Measurements from ENCODE around the gene SGSM1.
A peak's percentile ranks its signal among the peaks of the same experiment; 100 is the strongest.
"Not testable (repeated sequence)": the region's sequence is repeated elsewhere in the genome, so short reads cannot be mapped to it uniquely, and the experiment has no call there.

SGSM1 gene

DNA sequence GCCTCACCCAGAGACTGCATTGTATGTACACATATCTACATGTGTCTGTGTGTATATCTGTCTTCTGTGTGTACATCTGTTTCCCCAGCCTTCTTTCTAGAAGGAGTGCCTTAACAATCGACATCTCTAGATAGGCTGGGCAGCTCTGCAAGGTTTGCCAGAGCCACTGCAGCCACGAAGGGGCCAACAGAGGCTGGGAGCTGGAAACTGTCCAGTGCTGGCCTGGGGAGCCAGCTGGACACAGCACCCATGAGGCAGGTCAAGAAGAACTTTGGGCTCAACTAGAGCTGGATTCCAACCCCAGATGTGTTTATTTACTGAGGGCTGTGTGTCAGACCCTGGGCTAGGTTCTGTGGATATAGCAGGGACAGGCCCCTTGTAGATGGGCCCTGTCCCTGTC is 3.3 kb downstream of the SGSM1 start:
- no peak for DNase-seq

DNA sequence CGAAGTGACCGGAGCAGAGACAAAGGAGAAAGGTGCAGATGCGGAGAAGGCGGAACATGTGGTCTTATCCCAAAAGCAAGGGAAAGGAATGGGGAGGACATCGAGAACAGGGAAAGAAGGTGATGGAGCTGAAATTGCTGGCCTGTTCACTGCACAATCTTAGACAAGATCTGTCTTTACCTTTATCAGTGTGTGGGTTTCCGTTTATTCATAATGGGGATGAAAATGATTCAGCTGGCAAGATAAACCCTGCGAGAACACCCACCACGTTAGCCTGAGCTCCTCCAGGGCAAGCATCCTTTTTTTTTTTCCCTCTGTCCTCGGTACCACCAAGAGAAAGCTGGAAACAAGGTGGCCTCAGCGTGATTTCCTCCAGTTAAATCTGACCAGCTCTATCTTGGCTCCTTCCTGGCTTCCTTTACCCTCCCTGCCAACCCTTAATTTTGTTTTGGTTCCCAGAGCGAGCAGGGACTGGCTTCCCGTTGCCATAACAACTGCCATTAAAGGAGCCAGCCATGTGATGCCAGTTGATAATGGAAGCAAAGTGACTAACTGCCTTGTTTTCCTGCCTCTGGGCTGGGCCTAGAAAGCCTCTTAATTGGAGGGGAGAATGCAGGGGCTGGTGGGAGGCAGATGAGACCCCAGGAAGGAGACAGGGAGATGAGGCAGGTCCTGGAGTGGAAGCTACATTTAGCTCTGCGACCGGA is 4.2 kb downstream of the SGSM1 start:
- peak; percentile 18 for DNase-seq

- DNase-seq, result no peak
Measured at GRCh38 chr22:24812950-24813775, 7.2 kb downstream of the SGSM1 start.

GRCh38 chr22:24813861-24814770 is 8.1 kb downstream of the SGSM1 start:
- no peak for DNase-seq

GRCh38 chr22:24816806-24817205 is 10.8 kb downstream of the SGSM1 start:
- no peak for DNase-seq

- no peak for DNase-seq
Measured at GRCh38 chr22:24819487-24819886, 13.5 kb downstream of the SGSM1 start.

GRCh38 chr22:24819911-24820461 is 14.0 kb downstream of the SGSM1 start:
- no peak for DNase-seq

DNA sequence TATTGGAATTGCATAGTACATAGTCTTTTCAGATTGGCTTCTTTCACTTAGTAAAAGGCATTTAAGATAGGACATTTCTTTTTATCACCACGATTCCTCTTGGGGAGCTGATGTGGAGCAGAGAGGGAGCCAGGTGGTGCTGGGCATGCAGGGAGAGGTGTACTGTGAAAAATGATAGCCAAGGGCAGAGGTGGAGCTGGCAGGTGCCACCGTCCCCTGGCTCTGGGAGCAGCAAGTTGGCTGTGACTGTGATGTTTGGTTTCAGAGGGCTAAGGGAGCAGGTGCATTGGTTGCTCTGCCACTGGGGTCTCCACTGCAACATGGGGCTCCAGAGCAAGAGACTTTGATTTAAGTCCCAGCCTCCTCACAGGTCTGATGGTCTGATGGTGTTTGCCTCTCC is 16.5 kb downstream of the SGSM1 start:
- DNase-seq, result no peak

DNA sequence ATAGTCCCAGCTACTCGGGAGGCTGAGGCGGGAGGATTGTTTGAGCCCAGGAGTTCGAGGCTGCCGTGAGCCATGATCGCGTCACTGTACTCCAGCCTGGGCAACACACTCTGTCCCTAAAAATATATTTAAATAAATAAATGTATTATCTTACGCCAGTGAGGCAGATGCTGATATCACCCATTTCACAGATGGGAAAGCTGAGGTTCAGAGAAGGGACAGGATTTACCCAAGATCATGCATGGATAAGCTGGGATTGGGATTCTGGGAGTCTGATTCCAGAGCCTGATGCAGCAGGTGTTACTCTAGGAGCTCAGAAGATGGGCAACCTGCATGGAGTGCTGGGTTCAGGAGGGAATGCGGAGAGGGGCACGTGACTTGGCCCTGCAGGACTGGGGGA is 17.8 kb downstream of the SGSM1 start:
- DNase-seq, result no peak

- DNase-seq, result no peak
Measured at GRCh38 chr22:24824250-24824649, 18.2 kb downstream of the SGSM1 start.

- no peak for DNase-seq
Measured at GRCh38 chr22:24824915-24825314, 18.9 kb downstream of the SGSM1 start.

GRCh38 chr22:24826710-24827285 is 20.8 kb downstream of the SGSM1 start:
- DNase-seq, result no peak

DNA sequence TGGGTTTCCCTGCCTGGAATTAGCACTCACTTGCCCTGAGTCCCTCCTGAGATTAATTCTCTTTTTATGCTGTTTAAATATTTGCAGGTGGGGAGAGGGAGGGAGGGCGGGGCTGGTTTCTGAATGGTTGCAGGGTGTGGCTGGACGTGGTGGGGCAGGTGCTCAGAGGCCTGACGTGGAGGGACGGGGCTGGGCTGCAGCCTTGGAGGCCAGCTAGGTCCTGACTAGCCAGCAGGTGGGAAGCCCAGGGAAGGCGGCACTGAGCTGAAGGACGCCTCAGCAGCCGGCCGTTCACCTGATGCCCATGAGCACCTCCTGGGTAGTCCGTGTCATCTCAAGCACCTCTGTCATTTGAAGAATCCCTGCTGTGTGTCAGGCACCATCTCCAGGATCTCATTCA is 21.3 kb downstream of the SGSM1 start:
- no peak for DNase-seq

DNA sequence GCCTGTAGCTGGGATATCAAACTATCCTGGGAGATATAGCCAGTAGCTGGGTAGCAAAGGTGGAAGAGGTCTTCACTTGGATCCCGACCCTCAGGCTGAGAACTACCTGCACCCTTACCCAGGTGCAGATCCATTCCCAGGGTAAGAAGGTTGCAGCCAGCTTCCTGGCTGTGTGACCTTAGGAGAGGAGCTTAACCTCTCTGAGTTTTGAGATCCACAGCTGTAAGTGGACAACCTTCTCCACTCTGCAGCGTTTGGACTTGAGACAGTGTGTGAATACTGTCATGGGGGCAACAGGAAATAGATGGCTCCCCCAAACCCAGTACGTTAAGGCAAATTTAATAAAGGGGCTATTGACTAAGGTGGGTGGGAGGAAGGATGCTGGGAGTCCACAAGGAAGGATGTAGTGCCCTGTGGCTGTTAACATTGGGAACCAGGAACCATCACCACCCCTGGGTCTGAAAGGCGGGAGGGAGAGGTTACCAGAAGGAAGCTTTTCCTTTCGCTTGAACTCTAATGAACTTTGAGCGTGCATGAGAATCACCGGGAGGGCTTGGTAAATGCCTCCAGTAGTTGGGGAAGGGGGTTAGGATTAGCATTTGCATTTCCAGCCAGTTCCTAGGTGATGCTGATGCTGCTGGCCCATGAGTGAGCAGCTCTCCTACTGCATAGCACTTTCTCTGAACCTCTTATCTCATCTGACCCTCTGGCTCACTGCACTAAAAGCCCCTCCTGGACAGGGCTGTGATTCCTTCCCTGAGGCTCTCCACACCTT is 24.4 kb downstream of the SGSM1 start:
- DNase-seq, result no peak

- no peak for DNase-seq
Measured at GRCh38 chr22:24831687-24832086, 25.7 kb downstream of the SGSM1 start.

DNA sequence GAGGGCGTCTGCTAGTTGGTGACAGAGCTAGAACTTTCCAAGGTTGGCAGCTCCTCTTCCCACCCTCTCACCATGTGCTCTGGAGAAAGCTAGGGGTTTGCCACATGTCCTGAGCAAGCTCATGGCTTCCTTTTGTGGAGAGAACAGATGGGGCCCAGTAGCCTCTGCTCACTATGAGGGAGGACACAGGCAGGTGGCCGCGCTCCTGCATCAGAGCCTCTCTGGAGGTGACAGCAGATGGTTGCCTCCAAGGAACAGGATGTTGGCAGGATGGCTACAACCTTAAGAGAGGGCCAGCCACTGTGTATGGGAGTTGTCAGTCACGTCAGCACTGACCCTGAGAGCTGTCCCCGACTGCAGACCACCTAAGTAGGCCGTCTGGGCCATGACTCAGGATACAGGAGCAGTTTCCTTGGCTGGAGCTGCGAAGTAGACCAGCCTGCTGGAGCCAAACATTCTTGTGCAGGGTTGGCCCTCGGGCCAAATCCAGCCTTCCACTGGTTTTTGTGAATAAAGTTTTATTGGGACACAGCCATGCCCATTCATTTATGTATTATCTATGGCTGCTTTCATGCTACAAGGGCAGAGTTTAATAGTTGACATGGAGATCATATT is 28.0 kb downstream of the SGSM1 start:
- no peak for DNase-seq

DNA sequence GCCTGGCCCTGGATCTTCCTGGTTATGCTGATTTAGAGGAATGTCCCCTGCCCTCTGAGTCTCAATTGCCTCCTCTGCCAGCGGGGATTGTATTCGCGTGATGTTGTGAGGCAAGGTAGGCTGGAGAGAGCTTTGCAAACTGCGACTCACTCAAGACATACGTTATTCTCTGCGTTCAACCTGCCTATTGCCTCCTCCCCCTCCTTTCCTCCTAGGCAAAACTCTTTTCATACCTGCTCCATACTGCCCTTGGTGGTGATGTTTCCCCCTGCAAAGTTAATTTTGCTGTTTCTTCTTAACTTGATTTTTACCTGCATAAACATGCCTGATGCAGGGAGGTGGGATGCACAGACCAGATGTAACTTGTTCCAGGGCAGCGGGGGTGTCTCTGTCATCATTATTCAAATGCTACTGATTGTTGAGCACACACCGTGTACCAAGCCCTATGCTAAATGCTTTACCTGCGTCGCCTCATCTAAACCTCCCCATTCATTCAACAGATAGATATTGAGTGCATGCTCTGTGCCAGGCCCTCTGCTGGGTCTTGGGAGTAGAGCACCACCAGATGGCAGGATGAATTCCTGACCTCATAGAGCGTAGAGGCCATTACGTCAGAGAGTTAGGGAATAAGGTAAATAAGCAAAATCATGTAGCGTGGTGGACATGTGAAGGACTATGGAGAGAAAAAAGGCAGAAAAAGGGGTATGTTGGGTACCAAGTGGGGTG is 29.0 kb downstream of the SGSM1 start:
- no peak for DNase-seq

- DNase-seq, result no peak
Measured at GRCh38 chr22:24836282-24836681, 30.3 kb downstream of the SGSM1 start.

GRCh38 chr22:24837517-24837916 is 31.5 kb downstream of the SGSM1 start:
- DNase-seq, result not testable (repeated sequence)

- no peak for DNase-seq
Measured at GRCh38 chr22:24841261-24841660, 35.2 kb downstream of the SGSM1 start.

DNA sequence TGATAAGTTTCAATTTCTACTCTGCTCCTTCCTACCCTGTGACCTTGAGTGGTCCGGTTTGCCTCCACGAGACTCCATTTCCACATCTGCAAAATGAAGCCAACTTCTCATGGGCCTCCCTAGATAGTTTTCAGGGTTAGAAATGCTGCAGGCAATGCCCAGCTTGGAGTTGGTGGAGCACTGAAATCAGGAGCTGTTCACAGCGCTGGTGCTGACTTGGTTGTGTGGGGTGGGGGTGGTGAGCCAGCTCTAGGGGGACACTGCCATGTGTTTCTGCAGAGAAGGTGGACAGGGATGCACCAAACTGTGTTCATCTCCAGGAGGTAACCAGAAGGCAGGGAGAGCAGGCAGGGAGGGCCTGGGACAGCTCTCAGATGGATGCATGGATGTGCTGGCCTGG is 37.0 kb downstream of the SGSM1 start:
- no peak for DNase-seq
